ENCODE measurements around the gene RPH3AL.
"Not testable (repeated sequence)": the region's sequence is repeated elsewhere in the genome, so short reads cannot be mapped to it uniquely, and the experiment has no call there.

RPH3AL gene

DNA sequence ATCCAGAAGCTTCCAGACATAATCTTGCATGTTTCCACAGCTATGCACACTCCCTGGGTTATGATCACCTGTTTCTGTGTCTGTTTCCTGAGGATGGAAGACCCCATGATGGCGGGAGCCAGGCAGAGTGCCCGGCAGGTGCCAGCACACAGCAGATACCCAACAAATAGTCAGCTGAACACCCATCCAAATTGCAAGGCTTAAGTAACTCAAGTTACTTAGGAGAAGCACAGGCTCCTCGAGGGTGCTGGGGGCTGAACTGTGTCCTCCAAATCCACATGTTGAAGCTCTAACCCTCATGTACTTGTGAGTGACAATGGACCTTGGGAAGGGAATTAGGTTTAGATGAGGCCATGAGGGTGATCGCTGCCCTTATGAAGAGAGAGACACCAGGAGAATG lies 91.7 kb downstream of the RPH3AL start:
- no peak for DNase-seq (ENCODE audit: low spot score)

DNA sequence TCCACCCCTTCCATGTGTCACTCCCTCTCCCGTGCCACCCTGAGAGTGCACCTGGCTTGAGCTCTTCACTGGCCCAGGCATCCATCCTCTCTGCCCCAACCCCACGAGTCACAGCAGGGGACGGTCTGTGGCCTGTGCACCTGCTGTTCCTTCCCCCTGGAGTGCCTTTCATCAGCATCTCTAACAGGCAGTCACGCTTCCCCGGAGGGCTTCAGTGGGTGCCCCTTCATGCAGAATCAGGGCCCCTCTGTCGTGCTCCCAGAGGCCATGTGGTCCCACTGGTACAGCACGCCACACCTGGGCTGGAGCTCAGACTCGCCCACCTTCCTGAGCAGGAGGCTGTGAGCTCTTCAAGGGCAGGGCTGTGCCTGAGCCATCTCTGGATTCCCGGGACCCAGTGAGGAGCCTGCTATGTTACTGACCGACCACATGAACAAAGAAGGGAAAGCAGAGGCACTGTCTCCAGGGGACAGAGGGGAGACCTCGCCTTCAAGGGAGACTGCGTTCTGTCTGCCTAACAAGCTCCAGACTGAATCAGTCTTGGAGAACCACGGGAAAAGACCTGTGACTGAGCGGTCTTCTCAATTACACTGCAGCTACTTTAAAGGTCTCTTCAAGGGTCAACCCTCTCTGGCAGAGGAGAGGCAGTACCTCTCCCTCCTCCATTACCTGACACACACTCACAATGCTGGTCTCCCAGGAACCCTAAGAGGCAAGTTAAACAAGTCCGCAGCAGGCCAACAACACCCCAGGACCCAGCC lies 92.4 kb downstream of the RPH3AL start:
- no peak for DNase-seq (ENCODE audit: low spot score)

DNA sequence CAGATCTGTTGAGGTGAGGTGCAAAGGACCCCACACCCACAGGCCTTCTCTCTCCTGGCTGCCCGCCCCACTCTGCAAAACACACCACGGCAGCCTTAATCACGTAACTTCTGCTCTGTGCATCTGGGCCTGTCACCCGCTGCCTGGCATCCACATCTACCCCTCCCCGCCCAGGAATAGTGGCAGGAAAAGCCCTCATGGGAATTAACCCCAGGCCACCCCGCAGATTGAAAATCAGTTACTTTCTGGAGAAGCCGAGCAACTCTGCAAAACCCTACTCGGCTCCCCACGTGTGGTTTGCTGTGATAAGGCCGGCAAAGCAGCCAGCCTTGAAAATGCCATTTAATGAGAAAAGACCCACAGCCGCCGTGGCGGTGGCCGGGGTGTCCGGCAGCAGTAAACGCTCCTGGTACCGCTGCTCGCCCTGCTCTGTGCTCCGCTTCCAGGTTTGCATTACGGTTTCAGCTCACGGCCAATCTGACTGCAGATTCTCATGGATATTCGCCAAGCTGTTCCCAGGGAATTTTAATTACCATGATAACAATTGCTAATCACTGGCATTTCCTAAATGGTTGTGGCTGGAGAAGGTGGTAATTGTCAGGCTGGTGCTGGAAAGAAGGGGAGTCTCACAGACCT lies 93.1 kb downstream of the RPH3AL start:
- no peak for DNase-seq (ENCODE audit: low spot score)

DNA sequence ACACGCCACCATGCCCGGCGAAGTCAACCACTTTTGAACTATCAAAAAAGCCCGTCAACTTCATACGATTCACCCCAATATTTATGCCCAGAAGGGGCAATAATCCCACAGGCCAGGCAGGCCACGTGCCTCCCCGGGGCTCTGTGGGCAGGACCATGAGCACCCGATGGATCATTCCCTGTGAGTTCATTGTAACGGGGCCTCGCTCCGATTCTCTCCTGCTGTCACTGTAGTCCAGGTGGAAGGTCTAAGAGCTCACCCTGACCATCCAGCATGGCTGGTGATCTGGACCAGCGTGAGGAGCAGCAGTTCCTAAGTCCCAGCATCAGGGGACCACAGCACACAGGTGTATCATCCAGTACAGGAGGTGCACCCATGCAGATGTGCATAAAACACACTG lies 93.7 kb downstream of the RPH3AL start:
- no peak for DNase-seq (ENCODE audit: low spot score)

DNA sequence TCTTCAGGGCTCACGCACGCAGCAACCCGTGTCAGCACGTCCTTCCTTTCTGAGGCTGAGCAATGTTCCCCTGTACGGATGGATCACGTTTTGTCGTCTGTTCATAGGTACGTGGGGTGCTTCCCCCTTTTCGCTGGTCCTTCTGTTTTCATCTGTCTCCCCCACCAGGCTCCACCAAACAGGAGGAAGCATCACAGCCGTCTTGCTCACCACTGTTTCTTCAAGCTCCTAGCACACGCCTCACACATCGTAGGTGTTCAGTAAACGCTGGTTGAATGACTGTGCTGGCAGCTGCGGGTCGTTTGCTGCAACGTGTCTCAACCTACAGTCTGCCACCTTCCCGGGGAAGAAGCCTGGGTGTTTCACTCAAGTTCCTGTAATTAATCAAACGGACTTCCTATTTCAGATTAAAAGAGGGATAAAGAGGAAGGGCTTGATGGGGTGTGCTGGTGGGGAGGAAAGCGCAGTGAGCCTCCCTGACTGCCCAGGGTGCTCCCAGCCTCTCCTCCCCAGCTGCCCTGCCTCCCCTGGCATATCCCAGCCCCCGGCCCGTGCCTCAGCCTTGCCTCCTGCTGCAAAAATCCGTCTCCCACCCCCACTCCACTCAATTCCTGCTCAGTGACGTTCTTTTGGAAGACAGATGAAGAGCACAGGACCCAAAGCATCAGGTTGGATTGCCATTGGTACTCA lies 94.4 kb downstream of the RPH3AL start:
- no peak for DNase-seq (ENCODE audit: low spot score)

DNA sequence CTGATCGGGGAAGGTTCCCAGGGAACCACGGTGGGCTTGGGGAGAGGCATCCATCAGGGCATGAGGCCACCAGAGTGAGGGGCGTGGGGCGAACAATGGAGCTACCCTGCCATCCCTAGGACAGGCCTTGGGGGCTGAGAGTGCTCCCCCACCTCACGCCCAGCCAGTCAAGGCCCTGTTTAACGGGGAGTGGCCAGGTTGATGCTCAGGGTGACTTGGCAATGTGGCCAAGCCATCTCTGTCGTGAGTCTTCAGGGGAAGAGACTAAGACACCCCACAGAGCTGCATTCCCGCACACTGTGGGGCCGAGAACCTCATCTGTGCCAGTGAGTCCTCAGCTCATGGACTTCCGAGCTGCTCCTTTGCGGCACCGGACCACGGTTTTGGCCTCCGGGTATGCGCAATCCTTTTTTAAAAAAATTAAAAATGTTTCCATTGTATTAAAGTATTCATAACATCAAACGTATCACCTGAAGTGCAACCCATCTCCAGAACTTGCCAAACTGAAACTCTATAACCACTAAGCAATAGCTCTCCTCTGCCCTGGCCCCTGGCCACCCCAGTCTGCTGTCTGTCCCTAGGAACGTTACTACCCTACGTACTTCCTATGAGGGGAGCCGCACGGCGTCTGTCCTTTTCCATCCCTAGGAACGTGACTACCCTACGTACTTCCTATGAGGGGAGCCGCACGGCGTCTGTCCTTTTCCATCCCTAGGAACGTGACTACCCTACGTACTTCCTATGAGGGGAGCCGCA lies 99.3 kb downstream of the RPH3AL start:
- no peak for DNase-seq (ENCODE audit: low spot score)

DNA sequence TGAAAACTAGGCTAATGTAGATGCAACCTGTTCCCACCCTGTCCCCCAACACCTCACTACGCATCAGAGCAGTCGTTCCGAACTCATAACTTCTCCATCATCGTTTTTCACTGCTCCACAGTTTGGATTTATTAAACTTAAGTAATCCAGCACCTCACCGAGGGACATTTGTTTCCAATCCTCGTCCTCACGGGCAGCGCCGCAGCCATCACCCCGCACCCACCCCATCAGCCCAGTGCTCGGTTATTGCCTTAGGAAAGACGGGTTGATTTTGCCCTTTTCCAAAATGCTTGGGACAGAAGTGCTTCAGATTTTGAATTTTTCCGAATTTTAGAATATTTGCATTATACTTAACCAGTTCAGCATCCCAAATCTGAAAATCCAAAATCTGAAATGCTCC lies 100.2 kb downstream of the RPH3AL start:
- no peak for DNase-seq (ENCODE audit: low spot score)

DNA sequence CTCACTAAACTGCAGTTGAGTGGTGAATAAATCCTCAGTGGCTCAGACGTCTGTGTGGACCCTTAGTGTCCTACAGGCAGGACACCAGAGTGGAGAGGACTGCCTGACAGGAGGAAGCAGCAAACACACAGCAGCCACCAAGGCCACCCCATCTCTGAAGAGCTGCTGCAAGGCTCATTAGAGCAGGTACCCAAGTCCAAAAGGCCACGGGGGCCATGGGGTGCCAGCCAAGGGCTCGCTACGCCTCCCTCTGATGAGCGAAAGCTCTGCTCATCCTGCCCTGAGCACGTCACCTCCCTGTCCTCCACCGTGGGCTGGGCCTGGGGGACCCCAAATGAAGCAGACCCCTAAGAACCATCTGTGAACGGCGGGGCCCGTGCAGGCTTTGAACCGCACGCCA lies 101.1 kb downstream of the RPH3AL start:
- no peak for DNase-seq (ENCODE audit: low spot score)

DNA sequence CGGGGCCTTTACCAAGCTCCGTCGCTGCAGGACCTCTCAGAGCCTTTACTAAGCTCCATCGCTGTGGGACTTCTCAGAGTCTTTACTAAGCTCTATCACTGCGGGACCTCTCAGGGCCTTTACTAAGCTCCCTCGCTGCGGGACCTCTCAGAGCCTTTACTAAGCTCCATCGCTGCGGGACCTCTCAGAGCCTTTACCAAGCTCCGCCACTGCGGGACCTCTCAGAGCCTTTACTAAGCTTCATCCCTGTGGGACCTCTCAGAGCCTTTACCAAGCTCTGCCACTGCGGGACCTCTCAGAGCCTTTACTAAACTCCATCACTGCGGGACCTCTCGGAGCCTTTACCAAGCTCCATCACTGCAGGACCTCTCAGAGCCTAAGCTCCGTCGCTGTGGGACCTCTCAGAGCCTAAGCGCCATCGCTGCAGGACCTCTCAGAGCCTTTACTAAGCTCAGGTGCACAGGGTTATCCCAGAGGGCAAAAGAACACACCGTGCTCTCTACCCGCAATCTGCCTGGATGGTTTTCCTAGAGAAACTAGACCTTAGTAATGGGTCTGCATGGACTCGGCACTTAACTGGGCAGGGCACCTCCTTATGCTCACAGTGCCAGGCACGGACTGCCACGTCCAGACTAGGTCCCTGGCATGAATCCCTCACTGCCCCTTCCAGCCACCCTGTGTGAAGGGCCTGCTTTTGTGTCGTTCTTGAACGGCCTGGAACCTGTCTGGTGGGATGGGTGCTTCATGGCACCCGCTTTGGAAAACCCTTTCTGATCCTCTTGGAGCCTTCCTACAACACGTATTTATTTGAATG lies 101.9 kb downstream of the RPH3AL start:
- no peak for DNase-seq (ENCODE audit: low spot score)

DNA sequence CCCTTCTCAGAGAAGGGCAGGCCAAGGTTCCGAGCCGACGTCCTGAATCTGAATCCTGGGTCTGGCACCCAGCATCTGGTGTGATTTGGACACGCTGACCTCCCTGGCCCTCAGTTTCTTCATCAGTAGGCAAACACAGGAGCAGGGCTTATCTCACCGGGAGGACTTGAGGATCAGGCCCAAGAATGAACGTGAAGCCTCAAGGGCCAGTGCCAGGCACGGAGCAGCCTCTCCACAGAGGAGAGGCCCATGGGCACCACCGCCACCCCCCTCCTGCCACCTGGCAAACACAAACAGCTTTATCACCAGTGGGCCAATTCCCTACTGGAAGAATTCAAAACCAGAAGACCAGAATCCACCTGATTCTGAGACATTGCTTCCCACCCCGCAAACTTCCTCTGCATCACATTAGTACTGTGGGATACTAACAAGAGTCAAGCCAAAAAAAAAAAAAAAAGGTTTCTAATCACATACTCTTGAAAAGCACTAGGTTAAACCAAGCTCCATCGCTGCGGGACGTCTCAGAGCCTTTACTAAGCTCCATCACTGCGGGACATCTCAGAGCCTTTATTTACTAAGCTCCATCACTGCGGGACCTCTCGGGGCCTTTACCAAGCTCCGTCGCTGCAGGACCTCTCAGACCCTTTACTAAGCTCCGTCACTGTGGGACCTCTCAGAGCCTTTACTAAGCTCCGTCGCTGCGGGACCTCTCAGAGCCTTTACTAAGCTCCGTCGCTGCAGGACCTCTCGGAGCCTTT lies 103.2 kb downstream of the RPH3AL start:
- no peak for DNase-seq (ENCODE audit: low spot score)

DNA sequence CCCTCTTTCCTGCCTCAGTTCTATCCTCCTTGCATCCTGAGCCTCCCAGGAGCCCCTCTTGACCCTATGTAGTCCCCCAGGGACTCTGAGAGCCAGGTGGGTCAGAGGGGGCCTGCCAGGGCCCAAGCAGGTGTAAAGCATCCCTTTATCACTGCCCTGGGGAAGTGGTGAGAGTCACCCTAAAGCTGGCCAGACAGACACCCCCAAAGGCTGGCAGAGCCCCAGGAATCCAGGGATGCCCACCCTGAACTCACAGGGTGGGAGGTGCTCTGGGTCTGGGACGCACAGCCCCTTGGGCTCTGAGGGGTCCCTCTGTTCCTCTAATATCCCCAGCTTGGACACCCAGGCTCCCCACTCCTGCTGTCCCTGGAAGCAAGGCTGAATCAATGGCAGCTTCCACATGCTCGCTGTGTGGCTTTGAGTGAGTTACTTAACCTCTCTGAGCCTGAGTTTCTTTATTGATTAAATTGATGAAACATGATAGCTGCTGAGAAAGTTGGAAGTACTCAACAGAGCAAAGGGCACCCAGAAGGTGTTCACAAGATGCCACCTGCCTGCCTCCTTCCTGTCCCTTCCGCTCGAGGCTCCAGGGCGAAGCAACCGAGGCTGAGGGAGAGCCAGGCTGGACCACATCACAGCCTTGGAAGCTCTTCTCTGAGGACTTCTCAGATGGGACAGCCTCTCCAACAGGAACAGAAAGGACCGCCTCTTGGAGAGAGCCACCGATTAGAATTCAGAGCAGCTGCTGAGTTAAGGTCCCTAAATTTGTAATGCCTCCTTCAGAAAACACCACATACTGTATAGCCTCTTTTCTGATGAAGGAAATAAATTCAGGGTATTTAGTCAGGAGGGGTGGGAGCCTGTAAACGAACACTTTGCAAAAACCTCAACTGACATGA lies 104.0 kb downstream of the RPH3AL start:
- DNase-seq (ENCODE audit: low spot score) = no peak

DNA sequence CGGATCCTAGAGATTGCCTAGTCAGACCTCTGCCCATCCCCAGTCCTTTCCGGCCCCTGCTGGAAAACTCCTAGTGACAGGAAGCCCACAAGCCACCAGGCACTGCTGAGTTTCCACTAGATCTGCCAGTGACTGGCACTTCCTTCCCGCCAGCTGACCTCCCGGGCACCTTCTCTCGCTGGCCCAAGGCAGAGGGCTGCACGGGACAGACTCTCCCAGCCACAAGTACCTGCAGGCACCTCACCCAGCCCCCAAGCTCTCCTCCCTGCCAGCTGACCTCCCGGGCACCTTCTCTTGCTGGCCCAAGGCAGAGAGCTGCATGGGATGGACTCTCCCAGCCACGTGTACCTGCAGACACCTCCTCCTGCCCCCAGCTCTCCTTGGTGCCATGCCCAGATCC lies 104.8 kb downstream of the RPH3AL start:
- no peak for DNase-seq (ENCODE audit: low spot score)

DNA sequence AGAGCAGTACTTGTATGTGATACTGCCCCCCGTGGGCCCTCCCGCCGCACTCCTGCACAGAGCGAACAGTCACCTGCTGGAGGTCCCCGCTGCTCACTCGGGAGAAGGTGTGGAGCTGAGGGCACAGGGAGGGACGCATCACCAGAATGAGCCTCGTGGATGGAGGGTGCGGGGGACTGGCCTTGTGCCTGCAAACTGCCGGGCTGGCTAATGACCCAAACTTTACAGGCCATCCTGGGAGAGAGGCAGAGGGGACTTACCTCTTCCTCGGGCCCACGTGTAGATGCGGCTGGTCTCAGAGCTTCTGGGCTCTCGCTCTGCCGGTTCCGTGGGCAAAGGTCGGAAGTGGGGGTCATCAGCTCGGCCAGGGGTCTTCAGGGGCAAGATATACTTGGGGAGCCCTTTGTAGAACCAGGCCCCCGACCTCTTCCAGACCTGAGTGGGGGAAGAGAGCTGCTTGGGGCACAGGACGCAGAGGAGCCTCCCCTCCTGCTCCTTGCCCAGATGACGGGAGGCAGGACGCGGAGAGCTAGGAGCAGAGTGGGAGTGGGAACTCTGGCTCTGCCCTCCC lies 105.7 kb downstream of the RPH3AL start:
- no peak for DNase-seq (ENCODE audit: low spot score)

DNA sequence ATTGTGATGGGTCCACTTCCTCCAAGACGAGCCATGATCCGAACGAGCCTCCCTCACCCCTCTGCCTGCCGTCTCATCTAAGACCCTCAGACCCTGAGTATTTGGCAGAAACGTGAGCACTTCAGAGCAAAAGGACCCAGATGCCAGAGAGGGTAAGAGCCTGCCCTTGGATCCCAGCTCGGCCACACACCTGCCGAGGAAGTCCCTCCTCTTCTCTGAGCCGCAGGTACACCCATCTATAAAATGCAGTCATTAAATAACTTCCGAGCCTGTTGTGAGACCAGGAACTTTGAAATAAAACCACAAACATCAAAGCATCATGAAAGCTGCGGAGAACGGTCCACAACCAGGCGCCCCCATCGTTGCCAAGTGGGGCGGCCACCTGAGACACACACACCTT lies 106.4 kb downstream of the RPH3AL start:
- DNase-seq (ENCODE audit: low spot score) = no peak

DNA sequence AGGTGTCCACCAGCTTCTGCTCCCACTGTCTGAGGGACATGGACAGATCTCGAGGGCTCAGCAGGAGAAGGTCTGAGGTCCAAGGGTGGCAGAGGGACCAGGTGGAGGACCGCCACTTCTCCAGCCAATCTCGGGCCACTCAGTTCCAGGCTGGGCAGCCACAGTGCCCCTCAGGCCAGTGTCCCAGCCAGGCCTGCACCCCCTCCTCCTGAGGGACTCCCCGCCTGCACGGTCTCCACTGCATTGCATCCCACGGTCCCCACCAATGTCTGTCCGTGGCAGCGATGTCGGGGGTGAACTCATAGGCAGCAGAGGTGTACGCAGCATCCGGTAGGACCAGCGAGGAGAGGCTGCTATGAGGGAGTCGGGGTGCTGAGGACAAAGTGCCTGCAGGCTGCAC lies 107.0 kb downstream of the RPH3AL start:
- DNase-seq (ENCODE audit: low spot score) = no peak

DNA sequence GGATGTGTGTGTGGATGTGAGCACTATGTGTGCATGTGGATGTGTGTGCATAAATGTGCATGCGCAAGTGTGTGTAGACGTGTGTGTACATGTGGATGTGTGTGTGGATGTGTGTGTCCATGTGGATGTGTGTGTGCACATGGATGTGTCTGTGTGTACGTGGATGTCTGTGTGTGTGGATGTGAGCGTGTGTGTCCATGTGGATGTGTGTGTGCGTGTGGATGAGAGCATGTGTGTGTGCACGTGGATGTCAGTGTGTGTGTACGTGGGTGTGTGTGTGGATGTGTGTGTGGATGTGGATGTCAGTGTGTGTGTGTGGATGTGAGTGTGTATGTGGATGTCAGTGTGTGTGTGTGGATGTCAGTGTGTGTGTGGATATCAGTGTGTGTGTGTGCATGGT lies 107.6 kb downstream of the RPH3AL start:
- DNase-seq (ENCODE audit: low spot score) = no peak

DNA sequence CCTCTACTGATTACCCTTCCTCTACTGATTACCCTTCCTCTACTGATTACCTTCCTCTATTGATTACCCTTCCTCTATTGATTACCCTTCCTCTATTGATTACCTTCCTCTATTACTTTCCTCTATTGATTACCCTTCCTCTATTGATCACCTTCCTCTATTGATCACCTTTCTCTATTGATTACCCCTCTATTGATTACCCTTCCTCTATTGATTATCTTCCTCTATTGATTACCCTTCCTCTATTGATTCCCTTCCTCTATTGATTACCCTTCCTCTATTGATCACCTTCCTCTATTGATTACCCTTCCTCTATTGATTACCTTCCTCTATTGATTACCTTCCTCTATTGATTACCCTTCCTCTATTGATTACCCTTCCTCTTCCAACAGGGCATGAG lies 108.7 kb downstream of the RPH3AL start:
- DNase-seq (ENCODE audit: low spot score) = not testable (repeated sequence)

DNA sequence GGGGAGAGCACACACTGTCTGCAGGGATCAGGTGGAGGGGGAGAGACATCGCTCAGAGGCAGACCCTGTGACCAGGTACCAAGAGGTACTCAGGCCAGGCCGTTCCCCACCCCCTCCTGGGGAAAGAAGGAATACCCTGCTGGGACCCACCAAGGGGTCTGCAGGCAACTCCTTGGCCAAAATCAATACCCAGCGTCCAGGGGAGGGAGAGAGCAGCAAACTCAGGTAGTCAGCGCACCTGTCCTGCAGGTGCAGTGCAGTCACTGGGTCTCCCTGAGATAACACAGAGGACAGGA lies 113.7 kb downstream of the RPH3AL start:
- no peak for DNase-seq (ENCODE audit: low spot score)

DNA sequence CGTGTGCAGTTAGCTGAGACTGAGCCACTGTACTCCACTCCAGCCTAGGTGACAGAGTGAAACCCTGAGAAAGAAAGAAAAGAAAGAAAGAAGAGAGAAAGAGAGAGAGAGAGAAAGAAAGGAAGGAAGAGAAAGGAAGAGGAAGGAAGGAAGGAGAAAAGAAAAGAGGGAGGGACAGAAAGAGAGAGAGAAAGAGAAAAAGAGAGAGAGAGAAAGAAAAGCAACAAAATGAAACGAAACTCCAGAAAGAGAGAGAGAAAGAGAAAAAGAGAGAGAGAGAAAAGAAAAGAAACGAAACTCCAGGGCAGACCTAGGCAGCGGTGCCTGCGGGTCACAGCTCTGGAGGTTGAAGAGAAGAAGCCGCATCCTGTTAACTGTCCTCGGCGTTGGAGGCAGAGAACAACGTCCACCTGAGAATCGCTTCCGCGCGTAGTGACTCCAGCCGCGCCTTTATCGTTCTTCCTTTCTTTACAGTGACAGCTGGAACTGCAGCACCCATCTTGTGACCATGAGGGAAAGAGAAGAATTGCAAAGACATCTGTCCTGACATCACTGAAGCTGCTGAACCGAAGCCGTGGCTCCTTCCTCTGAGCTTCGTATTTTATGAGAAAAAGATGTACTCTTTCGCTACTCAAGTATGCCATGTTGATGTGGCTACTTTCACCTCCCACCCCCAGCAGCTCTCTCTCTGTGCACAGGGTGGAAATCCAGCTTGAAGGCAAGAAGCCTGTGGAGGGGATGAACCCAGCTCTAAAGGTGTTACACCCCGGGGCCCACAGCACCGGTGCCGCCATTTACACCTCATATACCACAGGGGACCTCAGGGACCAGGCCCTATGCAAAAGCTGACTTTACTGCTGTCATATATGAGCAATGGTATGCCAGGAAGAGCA lies 114.3 kb downstream of the RPH3AL start:
- no peak for DNase-seq (ENCODE audit: low spot score)
